IPS-20b (cell line): ENCODE data around the gene SCP2.

Experiments used
- H3K27ac ChIP-seq: one replicate; pipeline ENCODE4 v1.5.1; 2013; ENCODE audit warnings: low read length
- H3K27me3 ChIP-seq: 2 replicates; pipeline ENCODE4 v1.6.1; 2013; ENCODE audit warnings: mild to moderate bottlenecking, low read length, inconsistent platforms; ENCODE audit not compliant: insufficient read depth
- H3K36me3 ChIP-seq: 2 replicates; pipeline ENCODE4 v1.6.1; 2013; ENCODE audit warnings: low read depth, mild to moderate bottlenecking, inconsistent platforms, low read length, moderate library complexity; ENCODE audit not compliant: insufficient read depth
- H3K4me1 ChIP-seq: 2 replicates; pipeline ENCODE4 v1.6.1; 2013; ENCODE audit warnings: mild to moderate bottlenecking, control low read depth, inconsistent platforms, low read length, moderate library complexity; ENCODE audit not compliant: insufficient read depth
- H3K4me3 ChIP-seq: 2 replicates; pipeline ENCODE4 v1.5.1; 2013; ENCODE audit warnings: mild to moderate bottlenecking, low read length, inconsistent platforms
- H3K9ac ChIP-seq: 2 replicates; pipeline ENCODE4 v1.6.1; 2013; ENCODE audit warnings: low read depth, mild to moderate bottlenecking, inconsistent platforms, low read length, moderate library complexity
- H3K9me3 ChIP-seq: 2 replicates; pipeline ENCODE4 v1.6.1; 2013; ENCODE audit warnings: mild to moderate bottlenecking, low read depth, low read length, inconsistent platforms; ENCODE audit not compliant: insufficient read depth

The SCP2 gene

DNA sequence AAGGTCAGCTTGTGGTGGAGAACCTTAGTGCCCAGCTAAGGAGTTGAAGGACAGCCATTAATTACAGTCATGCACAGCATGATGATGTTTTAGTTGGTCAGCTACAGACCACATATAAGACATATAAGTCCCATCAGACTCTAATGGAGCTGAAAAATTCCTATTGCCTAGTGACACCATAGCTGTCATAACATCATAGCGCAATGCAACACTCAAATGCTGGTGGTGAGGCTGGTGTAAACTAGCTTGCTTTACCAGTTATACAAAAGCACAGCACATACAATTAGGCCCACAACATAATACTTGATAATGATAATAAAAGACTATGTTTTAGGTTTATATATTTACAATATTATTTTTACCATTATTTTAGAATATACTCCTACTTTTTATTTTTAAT lies 9.5 kb upstream of the SCP2 start:
- no peaks in the 10 kb centered on the region for H3K36me3 ChIP-seq
- H3K9me3 ChIP-seq, result peaks cover 2% of the 10 kb centered on the region; the same call in 1 of the 2 replicates
- no peak overlapping the region for H3K9ac ChIP-seq
- H3K27ac ChIP-seq, result no peak overlapping the region
- no peak overlapping the region for H3K4me3 ChIP-seq
- peaks cover 33% of the 10 kb centered on the region for H3K27me3 ChIP-seq
- H3K4me1 ChIP-seq, result peaks cover 5% of the 10 kb centered on the region; the same call in 1 of the 2 replicates

- Histone ChIP-seq H3K27me3 (peaks cover 39% of the 10 kb centered on the region), H3K9ac (no peak overlapping the region), H3K36me3 (no peaks in the 10 kb centered on the region), H3K4me1 (peaks cover 2% of the 10 kb centered on the region; the same call in 1 of the 2 replicates), H3K9me3 (peaks cover 2% of the 10 kb centered on the region; the same call in 1 of the 2 replicates), H3K4me3 (no peak overlapping the region), H3K27ac (no peak overlapping the region)
These were observed 8.9 kb upstream of the SCP2 start for GRCh38 chr1:52918201-52918600.

DNA sequence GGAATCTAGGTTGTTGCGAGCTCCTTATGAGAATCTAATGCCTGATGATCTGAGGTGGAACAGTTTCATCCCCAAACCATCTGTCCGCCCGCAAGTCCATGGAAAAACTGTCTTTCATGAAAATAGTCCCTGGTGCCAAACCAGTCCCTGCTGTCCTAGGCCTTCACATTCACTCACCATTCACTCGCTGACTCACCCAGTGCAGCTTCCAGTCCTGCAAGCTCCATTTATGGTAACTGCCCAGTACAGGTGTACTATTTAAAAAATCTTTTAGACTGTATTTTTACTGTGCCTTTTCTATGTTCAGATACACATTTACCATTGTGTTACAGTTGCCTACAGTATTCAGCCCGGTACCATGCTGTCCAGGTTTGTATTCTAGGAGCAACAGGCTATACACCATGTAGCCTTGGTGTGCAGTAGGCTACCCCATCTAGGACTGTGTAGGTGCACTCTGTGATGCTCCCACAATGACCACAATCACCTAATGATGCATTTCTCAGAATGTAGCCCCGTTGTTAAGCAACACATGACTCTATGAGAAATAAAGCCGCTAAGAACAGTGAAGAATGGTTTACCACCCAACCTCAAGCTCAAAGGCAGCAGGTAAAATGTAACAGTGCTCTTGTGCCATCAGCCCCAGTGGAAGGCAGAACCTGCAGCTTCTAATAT lies 7.9 kb upstream of the SCP2 start:
- peaks cover 2% of the 10 kb centered on the region; the same call in 1 of the 2 replicates for H3K9me3 ChIP-seq
- no peaks in the 10 kb centered on the region for H3K36me3 ChIP-seq
- H3K4me1 ChIP-seq, result no peaks in the 10 kb centered on the region
- H3K4me3 ChIP-seq, result no peak overlapping the region
- no peak overlapping the region for H3K9ac ChIP-seq
- H3K27me3 ChIP-seq, result peaks cover 40% of the 10 kb centered on the region
- H3K27ac ChIP-seq, result no peak overlapping the region

DNA sequence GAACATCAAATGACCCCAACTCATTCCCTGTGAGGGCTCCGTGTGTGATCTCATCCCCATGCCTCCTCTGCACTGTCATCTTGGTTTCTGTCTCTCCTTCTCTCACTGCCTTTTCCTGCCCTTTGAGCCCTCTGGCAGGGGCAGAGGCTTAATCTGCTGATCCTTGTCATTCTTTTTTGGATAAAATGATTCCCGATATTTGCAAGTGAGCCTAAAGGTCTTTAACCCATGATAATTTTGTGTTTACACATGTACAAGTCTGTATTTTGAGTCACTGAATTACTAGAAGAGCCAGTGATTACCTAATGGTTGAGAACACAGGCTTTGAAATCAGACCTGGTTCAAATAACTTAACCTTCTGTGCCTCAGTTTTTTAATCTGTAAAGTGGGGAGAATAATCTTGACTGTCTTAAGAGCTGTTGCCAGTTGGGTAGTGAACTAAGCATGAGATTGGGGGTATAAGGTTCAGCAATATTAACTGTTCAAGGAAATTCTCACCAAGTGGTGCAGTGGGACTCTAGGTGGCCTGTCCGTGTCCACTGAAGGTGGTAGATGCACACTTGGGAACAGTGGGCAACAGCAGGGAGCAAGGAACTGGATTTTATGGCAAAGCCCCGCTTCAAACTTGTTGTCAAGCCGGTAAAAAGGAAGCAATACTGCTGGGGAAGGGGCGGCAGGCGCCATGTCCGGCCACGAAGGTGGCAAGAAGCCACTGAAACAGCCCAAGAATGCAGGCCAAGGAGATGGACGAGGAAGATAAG lies 7.2 kb upstream of the SCP2 start:
- peaks cover 47% of the 10 kb centered on the region for H3K27me3 ChIP-seq
- H3K27ac ChIP-seq, result no peak overlapping the region
- H3K4me3 ChIP-seq, result no peak overlapping the region
- no peaks in the 10 kb centered on the region for H3K36me3 ChIP-seq
- H3K9ac ChIP-seq, result no peak overlapping the region
- H3K4me1 ChIP-seq, result no peaks in the 10 kb centered on the region
- H3K9me3 ChIP-seq, result peaks cover 2% of the 10 kb centered on the region; the same call in 1 of the 2 replicates

- Histone ChIP-seq H3K36me3 (no peaks in the 10 kb centered on the region), H3K4me3 (peak overlapping the region; percentile 61), H3K27me3 (peaks cover 56% of the 10 kb centered on the region), H3K9ac (peak overlapping the region; percentile 24; the same call in 1 of the 2 replicates), H3K4me1 (no peaks in the 10 kb centered on the region), H3K9me3 (peaks cover 2% of the 10 kb centered on the region; the same call in 1 of the 2 replicates), H3K27ac (no peak overlapping the region)
These were observed 6.2 kb upstream of the SCP2 start for GRCh38 chr1:52920791-52921291.

GRCh38 chr1:52925571-52926005 lies 1.5 kb upstream of the SCP2 start:
- Histone ChIP-seq H3K27ac (no peak overlapping the region), H3K9me3 (no peaks in the 10 kb centered on the region), H3K27me3 (peaks cover 84% of the 10 kb centered on the region), H3K4me1 (no peaks in the 10 kb centered on the region), H3K9ac (no peak overlapping the region), H3K36me3 (no peaks in the 10 kb centered on the region), H3K4me3 (no peak overlapping the region)

DNA sequence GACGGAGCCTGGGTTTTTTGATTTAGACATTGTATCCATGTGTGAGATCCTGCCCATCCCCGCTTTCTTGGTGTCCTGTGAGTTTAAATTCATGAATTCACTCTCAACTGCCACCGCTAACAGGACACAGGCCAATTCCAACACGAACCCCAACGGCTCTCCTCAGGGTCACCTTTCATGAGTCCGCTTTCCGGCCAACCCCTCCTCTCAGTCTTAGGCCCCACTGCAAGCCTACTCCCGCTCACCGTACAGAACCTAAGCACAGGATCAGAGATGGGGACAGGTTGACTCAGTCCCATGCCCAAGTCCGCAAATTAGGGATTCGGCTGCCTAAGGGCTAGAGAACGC lies 238 bp upstream of the SCP2 start:
- H3K27ac ChIP-seq, result no peak overlapping the region
- H3K36me3 ChIP-seq, result no peaks in the 10 kb centered on the region
- no peaks in the 10 kb centered on the region for H3K4me1 ChIP-seq
- H3K9ac ChIP-seq, result no peak overlapping the region
- no peaks in the 10 kb centered on the region for H3K9me3 ChIP-seq
- peak overlapping the region; percentile 79 for H3K4me3 ChIP-seq
- peaks cover 71% of the 10 kb centered on the region for H3K27me3 ChIP-seq

- H3K27ac ChIP-seq, result no peak overlapping the region
- H3K9ac ChIP-seq, result peak overlapping the region; percentile 40; the same call in 1 of the 2 replicates
- H3K4me1 ChIP-seq, result no peaks in the 10 kb centered on the region
- no peaks in the 10 kb centered on the region for H3K36me3 ChIP-seq
- H3K9me3 ChIP-seq, result no peaks in the 10 kb centered on the region
- peak overlapping the region; percentile 79 for H3K4me3 ChIP-seq
- H3K27me3 ChIP-seq, result peaks cover 60% of the 10 kb centered on the region
These were observed 934 bp downstream of the SCP2 start for GRCh38 chr1:52928015-52928404.

DNA sequence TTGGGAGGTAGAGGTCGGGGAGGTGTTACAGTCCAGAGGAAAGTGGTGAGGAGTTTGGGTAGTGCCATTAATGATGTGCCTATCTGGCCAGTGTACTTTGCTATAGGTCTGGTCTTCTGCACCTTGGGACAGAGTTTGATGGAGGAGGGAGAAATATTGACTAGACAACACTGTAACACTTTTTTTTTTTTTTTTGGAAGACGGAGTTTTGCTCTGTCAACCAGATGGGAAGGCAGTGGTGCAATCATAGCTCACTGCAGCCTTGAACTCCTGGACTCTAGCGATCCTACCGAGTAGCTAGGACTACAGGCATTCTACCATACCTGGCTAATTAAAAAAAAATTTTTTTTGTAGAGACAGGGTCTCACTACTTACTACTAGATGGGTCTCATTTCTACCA lies 1.9 kb downstream of the SCP2 start:
- Histone ChIP-seq H3K27ac (no peak overlapping the region), H3K4me3 (no peak overlapping the region), H3K36me3 (no peaks in the 10 kb centered on the region), H3K27me3 (peaks cover 57% of the 10 kb centered on the region), H3K4me1 (no peaks in the 10 kb centered on the region), H3K9me3 (no peaks in the 10 kb centered on the region), H3K9ac (no peak overlapping the region)

DNA sequence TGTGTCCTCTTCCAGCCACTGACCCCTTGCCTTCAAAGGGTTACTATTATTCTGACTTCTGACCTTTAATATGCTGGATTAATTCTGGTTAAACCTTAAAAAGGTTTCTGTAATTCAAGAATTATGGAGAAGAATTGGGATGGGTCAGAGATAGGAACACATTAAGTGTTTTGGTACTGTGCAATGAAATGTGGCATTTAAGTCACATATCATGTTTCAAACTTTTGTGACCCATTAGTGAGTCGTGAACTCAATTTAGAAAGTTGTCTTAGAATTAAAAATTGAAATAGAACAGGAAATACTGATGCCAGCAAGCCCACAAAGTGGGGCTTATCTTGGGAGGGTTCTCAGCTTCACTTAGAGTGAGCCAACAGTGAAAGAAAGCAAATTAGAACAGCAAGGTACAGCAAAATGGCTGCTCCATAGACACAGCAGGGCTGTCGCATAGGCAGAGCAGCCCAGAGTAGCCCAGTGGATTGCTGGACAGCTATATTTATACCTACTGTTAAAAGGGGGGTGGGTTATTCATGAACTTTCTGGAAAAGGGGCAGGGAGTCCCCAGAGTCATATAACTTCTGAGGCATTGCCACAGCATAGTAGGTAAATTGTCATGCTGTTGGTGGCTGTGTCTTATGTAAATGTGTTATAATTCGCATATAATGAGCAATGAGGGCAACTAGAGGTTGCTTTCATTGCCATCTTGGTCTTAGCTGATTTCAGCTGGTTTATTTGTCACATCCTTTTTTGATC lies 10.5 kb downstream of the SCP2 start:
- Histone ChIP-seq H3K27ac (no peak overlapping the region), H3K27me3 (no peaks in the 10 kb centered on the region), H3K36me3 (no peaks in the 10 kb centered on the region), H3K9me3 (no peaks in the 10 kb centered on the region), H3K4me1 (no peaks in the 10 kb centered on the region), H3K4me3 (no peak overlapping the region), H3K9ac (no peak overlapping the region)

GRCh38 chr1:52938183-52938451 lies 11.0 kb downstream of the SCP2 start:
- H3K4me3 ChIP-seq, result no peak overlapping the region

More at GRCh38 chr1:52938183-52938451, 11.0 kb downstream of the SCP2 start:
- Histone ChIP-seq H3K27me3 (no peaks in the 10 kb centered on the region), H3K4me1 (no peaks in the 10 kb centered on the region), H3K27ac (no peak overlapping the region), H3K36me3 (no peaks in the 10 kb centered on the region), H3K9ac (no peak overlapping the region), H3K9me3 (no peaks in the 10 kb centered on the region)
